Thoracic aorta (tissue), 2 donors: ENCODE results near the gene SPACA5B. TPM values are rescaled to one million over a fixed set of nuclear protein-coding genes. Genes with fewer than 3 reads are reported as not detected.
"Not testable (repeated sequence)": the region's sequence is repeated elsewhere in the genome, so short reads cannot be mapped to it uniquely, and the experiment has no call there.

Experiments used
- ATAC-seq: fragments of 150-250 bp; one replicate; pipeline ENCODE4 v1.8.0; 2017; ENCODE audit warnings: low read depth; ENCODE audit not compliant: insufficient number of reproducible peaks, low FRiP score
- DNase-seq: peaks from one replicate; pipeline ENCODE4 v3.0.0-alpha.2; 2020; ENCODE audit warnings: low spot score
- H3K27ac ChIP-seq, 2 donors: fragments of 200-600 bp; sonication (generic); 1 replicate in 1 of 2; 2 replicates in 1 of 2; pipeline ENCODE4 v1.5.1; 2016; ENCODE audit warnings: mild to moderate bottlenecking in 2 of 2, moderate library complexity in 2 of 2
- H3K27me3 ChIP-seq: fragments of 200-600 bp; sonication (generic); replicated peaks from 2 replicates; pipeline ENCODE4 v1.6.0; 2016; ENCODE audit warnings: mild to moderate bottlenecking; ENCODE audit not compliant: insufficient read depth
- H3K36me3 ChIP-seq: fragments of 200-600 bp; sonication (generic); one replicate; pipeline ENCODE4 v1.5.1; 2016
- H3K4me1 ChIP-seq, 2 donors: fragments of 200-600 bp; sonication (generic); 1 replicate in 1 of 2; 2 replicates in 1 of 2; pipeline versions ENCODE4 v1.5.1 to v1.6.0; 2016; ENCODE audit warnings: low read depth in 2 of 2, mild to moderate bottlenecking in 1 of 2; ENCODE audit not compliant: control insufficient read depth in 1 of 2
- H3K4me3 ChIP-seq: fragments of 200-600 bp; sonication (generic); 2 replicates; pipeline ENCODE4 v1.5.1; 2016; ENCODE audit warnings: mild to moderate bottlenecking
- H3K9me3 ChIP-seq: fragments of 200-600 bp; sonication (generic); 2 replicates; pipeline ENCODE4 v1.5.1; 2016
- CTCF ChIP-seq: fragments of 200-600 bp; sonication (generic); IDR thresholded peaks from one replicate; pipeline ENCODE4 v1.5.1; 2019; ENCODE audit warnings: antibody characterized with exemption
- total RNA-seq, 2 donors: library from RNA; depleted of rRNA; stranded (reverse); fragments of >200 nt; gene quantifications; one replicate each; pipeline versions ENCODE4 v1.1.0 to v1.2.3, GENCODE V29; 2016

SPACA5B gene
- total RNA-seq, 2 donors from 2014 or later, result not detected

DNA sequence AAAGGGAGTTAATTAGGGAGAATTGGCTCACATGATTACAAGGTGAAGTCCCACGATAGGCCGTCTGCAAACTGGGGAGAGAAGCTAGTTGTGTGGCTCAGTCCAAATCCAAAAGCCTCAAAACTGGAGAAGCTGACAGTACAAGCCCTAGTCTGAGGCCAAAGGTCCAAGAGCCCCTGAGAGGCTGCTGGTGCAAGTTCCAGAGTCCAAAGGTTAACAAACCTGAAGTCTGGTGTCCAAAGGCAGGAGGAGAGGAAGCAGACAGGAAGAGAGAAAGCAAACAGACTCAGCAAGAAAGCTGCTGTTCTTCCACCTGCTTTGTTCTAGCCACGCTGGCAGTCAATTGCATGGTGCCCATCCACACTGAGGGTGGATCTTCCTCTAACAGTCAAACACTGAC is 29.0 kb upstream of the SPACA5B start:
- Histone ChIP-seq H3K27me3 (no peaks in the 10 kb centered on the region), H3K36me3 (no peaks in the 10 kb centered on the region), H3K27ac (no peak overlapping the region), H3K9me3 (no peaks in the 10 kb centered on the region), H3K4me1 (no peaks in the 10 kb centered on the region), H3K4me3 (no peak overlapping the region)
- no peak for TF ChIP-seq CTCF
- DNase-seq (no peak), ATAC-seq (no peak)

- no peak for DNase-seq
- no peak for ATAC-seq
- H3K27ac ChIP-seq, result no peak overlapping the region
- H3K36me3 ChIP-seq, result no peaks in the 10 kb centered on the region
- no peak overlapping the region for H3K4me3 ChIP-seq
- H3K9me3 ChIP-seq, result no peaks in the 10 kb centered on the region
- TF ChIP-seq CTCF, result no peak
- H3K27me3 ChIP-seq, result no peaks in the 10 kb centered on the region
- no peaks in the 10 kb centered on the region for H3K4me1 ChIP-seq
Measured at GRCh38 chrX:48102874-48103374, 27.5 kb upstream of the SPACA5B start.

DNA sequence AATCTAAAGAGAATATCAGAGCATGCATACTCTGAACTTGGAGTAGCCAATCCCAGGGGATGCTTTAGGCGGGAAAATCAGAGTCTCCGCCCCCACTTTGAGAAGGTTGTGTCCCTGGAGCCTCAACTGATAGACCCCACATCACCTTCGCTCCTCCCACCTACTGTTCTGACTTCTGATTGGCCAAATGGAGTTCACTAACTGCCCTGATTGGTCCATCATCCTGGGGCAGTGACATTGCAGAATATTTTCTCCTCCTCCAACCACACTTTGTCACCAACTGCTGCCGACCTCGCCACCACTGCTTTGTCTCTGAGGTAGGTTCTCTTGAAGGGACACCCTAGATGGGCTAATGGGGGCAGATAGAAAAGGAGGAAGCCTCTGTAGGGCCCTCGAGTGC is 22.7 kb upstream of the SPACA5B start:
- Histone ChIP-seq H3K27me3 (no peaks in the 10 kb centered on the region), H3K4me1 (no peaks in the 10 kb centered on the region), H3K27ac (no peak overlapping the region), H3K4me3 (no peak overlapping the region), H3K9me3 (no peaks in the 10 kb centered on the region), H3K36me3 (no peaks in the 10 kb centered on the region)
- ATAC-seq (no peak), DNase-seq (no peak)
- no peak for TF ChIP-seq CTCF

DNA sequence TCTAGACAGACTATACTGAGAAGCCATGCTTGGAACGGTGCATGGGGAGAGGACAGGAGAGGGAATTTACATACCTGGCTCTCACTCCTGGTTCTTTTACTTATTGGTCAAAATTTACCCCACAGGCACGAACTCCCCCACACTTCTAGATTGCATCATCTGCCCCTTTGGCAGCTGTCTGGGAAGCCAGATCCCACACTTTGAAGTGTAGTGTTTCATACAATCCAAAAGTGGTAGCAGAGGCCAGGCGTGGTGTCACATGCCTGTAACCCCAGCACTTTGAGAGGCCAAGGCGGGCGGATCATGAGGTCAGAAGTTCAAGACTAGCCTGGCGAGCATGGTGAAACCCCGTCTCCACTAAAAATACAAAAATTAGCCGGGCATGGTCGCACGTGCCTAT is 5.1 kb upstream of the SPACA5B start:
- not testable (repeated sequence) for H3K4me1 ChIP-seq, ATAC-seq, H3K4me3 ChIP-seq, H3K27ac ChIP-seq, H3K36me3 ChIP-seq, H3K9me3 ChIP-seq, DNase-seq, H3K27me3 ChIP-seq

GRCh38 chrX:48132308-48132844 is 1.9 kb downstream of the SPACA5B start:
- H3K36me3 ChIP-seq, ATAC-seq, H3K4me3 ChIP-seq, H3K9me3 ChIP-seq, H3K4me1 ChIP-seq, H3K27ac ChIP-seq, DNase-seq, H3K27me3 ChIP-seq: not testable (repeated sequence)

- ATAC-seq, H3K27me3 ChIP-seq, H3K9me3 ChIP-seq, H3K36me3 ChIP-seq, H3K4me1 ChIP-seq, H3K27ac ChIP-seq, H3K4me3 ChIP-seq, DNase-seq: not testable (repeated sequence)
Measured at GRCh38 chrX:48139076-48139475, 8.7 kb downstream of the SPACA5B start.

DNA sequence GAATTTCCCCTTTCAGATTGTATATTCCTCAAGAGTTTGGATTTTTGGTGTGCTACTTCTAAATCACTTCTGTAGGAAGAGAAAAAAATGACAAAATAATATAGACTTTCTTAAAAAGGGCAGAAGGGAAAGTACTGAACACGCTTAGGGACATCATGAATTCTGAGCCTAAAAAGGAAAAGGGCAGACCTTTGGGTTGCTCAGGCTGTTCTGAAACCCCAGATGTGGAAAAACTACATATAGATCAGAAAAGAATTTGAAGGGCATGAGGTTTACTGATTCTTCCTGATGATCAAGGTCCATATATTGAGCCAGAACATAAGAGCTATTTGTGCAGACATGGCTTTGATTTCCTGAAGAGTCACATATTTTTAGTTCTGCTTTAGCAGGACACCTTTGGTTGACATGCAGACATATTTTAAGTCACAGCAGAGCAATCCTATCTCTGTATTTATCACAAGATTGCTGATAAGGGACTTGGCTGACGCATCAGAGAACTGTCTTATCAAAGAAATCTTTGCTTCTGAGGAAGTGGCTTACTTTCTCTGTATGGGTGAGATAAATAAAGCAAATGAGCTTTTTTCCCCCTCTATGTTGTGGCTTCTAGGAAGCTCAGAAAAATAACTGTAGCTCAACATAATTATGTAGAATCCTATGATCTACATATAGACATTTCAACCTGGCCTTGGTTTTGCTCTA is 11.5 kb downstream of the SPACA5B start:
- H3K9me3 ChIP-seq, ATAC-seq, H3K27ac ChIP-seq, H3K4me1 ChIP-seq, H3K27me3 ChIP-seq, H3K36me3 ChIP-seq, H3K4me3 ChIP-seq, DNase-seq: not testable (repeated sequence)

DNA sequence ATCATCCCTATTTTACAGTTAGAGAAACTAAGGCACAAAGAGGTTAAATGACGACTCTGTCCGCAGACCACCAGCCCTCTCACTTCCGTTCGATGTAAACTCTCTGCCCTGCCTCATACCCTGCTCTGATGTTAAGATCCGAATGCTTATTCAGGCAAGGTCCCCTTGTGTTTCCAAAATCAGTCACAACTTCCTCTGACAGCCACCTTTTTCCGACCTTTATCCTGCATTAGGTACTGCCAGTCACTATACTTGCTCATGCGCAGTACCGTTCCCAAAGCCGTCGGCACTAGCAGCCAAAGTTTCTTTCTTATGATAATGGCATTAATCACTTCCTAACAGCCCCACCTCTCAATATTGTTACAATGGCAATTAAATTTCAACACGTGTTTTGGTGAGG is 12.3 kb downstream of the SPACA5B start:
- H3K4me1 ChIP-seq, H3K36me3 ChIP-seq, DNase-seq, H3K27me3 ChIP-seq, H3K4me3 ChIP-seq, H3K27ac ChIP-seq, H3K9me3 ChIP-seq, ATAC-seq: not testable (repeated sequence)
